IMR-90 (cell line): ENCODE measurements around the gene MAOA. TPM values are rescaled to one million over a fixed set of nuclear protein-coding genes. Genes with fewer than 3 reads are reported as not detected.

ENCODE experiments used
- ATAC-seq: fragments of 200-7000 bp; cut with Tn5 transposase; 2 replicates; pipeline ENCODE4 v1.9.1; 2020; ENCODE audit warnings: low read depth, mild to moderate bottlenecking, moderate library complexity
- BruUV-seq: library from RNA; stranded (reverse); fragments of 400-500 nt; replicated peaks from 2 replicates; lab custom pipeline; 2021; lab: Mats Ljungman, UMichigan
- CTCF ChIA-PET: fragments of 300-600 bp; formaldehyde crosslinking; extraction: SDS; loops from one replicate; lab custom pipeline; 2021; ENCODE audit warnings: antibody characterized with exemption; lab: Yijun Ruan, JAX
- POLR2A ChIA-PET: fragments of 300-600 bp; sonication (Branson Sonifier 250); formaldehyde crosslinking; loops from one replicate; lab custom pipeline; 2022; ENCODE audit warnings: antibody characterized with exemption; ENCODE audit not compliant: unreplicated experiment; lab: Charles Lee
- DNase-seq: peaks from one replicate; pipeline ENCODE4 v3.0.0; 2013
- H2AFZ ChIP-seq: replicated peaks from 2 replicates; pipeline ENCODE3; 2013; ENCODE audit warnings: low read length, mild to moderate bottlenecking; ENCODE audit not compliant: poor library complexity
- H2AK5ac ChIP-seq: 2 replicates; pipeline ENCODE4 v1.6.1; 2013; ENCODE audit warnings: low read depth, low read length, inconsistent platforms
- H2AK9ac ChIP-seq: replicated peaks from 2 replicates; pipeline ENCODE3; 2013; ENCODE audit warnings: mild to moderate bottlenecking, low read depth, low read length, moderate library complexity; ENCODE audit not compliant: poor library complexity
- H2BK120ac ChIP-seq: 2 replicates; pipeline ENCODE4 v1.6.1; 2013; ENCODE audit warnings: low read depth, low read length, inconsistent platforms
- H2BK15ac ChIP-seq: 3 replicates; pipeline ENCODE4 v1.6.1; 2013; ENCODE audit warnings: low read depth, low read length, inconsistent platforms
- H2BK20ac ChIP-seq: 2 replicates; pipeline ENCODE4 v1.6.1; 2013; ENCODE audit warnings: low read depth, mild to moderate bottlenecking, inconsistent platforms, low read length, moderate library complexity
- H2BK5ac ChIP-seq: 2 replicates; pipeline ENCODE4 v1.6.1; 2013; ENCODE audit warnings: mild to moderate bottlenecking, low read depth, low read length, inconsistent platforms; ENCODE audit not compliant: poor library complexity, severe bottlenecking
- H3K14ac ChIP-seq: replicated peaks from 2 replicates; pipeline ENCODE4 v1.6.1; 2013; ENCODE audit warnings: low read depth, low read length, inconsistent platforms
- H3K18ac ChIP-seq: 2 replicates; pipeline ENCODE4 v1.6.1; 2013; ENCODE audit warnings: low read depth, low read length, control low read depth
- H3K23ac ChIP-seq: 2 replicates; pipeline ENCODE4 v1.6.1; 2013; ENCODE audit warnings: low read depth, low read length, inconsistent platforms
- H3K27ac ChIP-seq: 2 replicates; pipeline ENCODE4 v1.5.1; 2013; ENCODE audit warnings: mild to moderate bottlenecking, control low read depth, low read length; ENCODE audit not compliant: insufficient read depth
- H3K27me3 ChIP-seq: 2 replicates; pipeline ENCODE4 v1.6.1; 2013; ENCODE audit warnings: low read length; ENCODE audit not compliant: control insufficient read depth, insufficient read depth
- H3K36me3 ChIP-seq: 2 replicates; pipeline ENCODE4 v1.6.1; 2013; ENCODE audit warnings: low read length, mixed read lengths; ENCODE audit not compliant: control insufficient read depth, insufficient read depth
- H3K4ac ChIP-seq: 2 replicates; pipeline ENCODE4 v1.6.1; 2013; ENCODE audit warnings: low read depth, low read length, inconsistent platforms
- H3K4me1 ChIP-seq: 2 replicates; pipeline ENCODE4 v1.6.1; 2013; ENCODE audit warnings: low read length, mixed read lengths; ENCODE audit not compliant: control insufficient read depth, insufficient read depth
- H3K4me2 ChIP-seq: 2 replicates; pipeline ENCODE4 v1.6.1; 2013; ENCODE audit warnings: low read depth, mild to moderate bottlenecking, control low read depth, low read length, moderate library complexity
- H3K4me3 ChIP-seq: 2 replicates; pipeline ENCODE4 v1.5.1; 2013; ENCODE audit warnings: low read depth, mild to moderate bottlenecking, control low read depth, low read length, moderate library complexity; ENCODE audit not compliant: insufficient read depth
- H3K56ac ChIP-seq: 2 replicates; pipeline ENCODE4 v1.6.1; 2013; ENCODE audit warnings: low read length, inconsistent platforms; ENCODE audit not compliant: insufficient read depth; ENCODE audit errors: extremely low read depth
- H3K79me1 ChIP-seq, 2 experiments: 2 replicates each; pipeline ENCODE4 v1.6.1; 2013; ENCODE audit warnings: low read length in 2 of 2, inconsistent platforms in 1 of 2, low read depth in 1 of 2
- H3K9ac ChIP-seq: 2 replicates; pipeline ENCODE4 v1.6.1; 2013; ENCODE audit warnings: low read depth, low read length, control low read depth
- H3K9me1 ChIP-seq: 2 replicates; pipeline ENCODE4 v1.6.1; 2013; ENCODE audit warnings: low read length, inconsistent platforms; ENCODE audit not compliant: insufficient read depth
- H3K9me3 ChIP-seq: 2 replicates; pipeline ENCODE4 v1.6.1; 2013; ENCODE audit warnings: low read length; ENCODE audit not compliant: control insufficient read depth, insufficient read depth
- H4K20me1 ChIP-seq: 2 replicates; pipeline ENCODE4 v1.6.1; 2013; ENCODE audit warnings: low read length, inconsistent platforms; ENCODE audit not compliant: insufficient read depth
- H4K5ac ChIP-seq: 2 replicates; pipeline ENCODE4 v1.6.1; 2013; ENCODE audit warnings: mild to moderate bottlenecking, low read depth, low read length, control low read depth
- H4K8ac ChIP-seq, 2 experiments: 2 replicates each; pipeline ENCODE4 v1.6.1; 2013; ENCODE audit warnings: low read depth in 2 of 2, low read length in 2 of 2, control low read depth in 1 of 2, inconsistent platforms in 1 of 2
- H4K91ac ChIP-seq: 2 replicates; pipeline ENCODE4 v1.6.1; 2013; ENCODE audit warnings: low read depth, low read length, inconsistent platforms; ENCODE audit not compliant: insufficient read depth
- BHLHE40 ChIP-seq: fragments of 150-350 bp; IDR thresholded peaks from 2 replicates; pipeline ENCODE4 v1.6.1; 2016; ENCODE audit warnings: mild to moderate bottlenecking, low read depth, low read length
- CEBPB ChIP-seq: IDR thresholded peaks from 2 replicates; pipeline ENCODE4 v1.6.1; 2012; ENCODE audit warnings: low read depth, low read length, improper control_type of control experiment
- CHD1 ChIP-seq: IDR thresholded peaks from 2 replicates; pipeline ENCODE4 v1.6.1; 2012; ENCODE audit warnings: low read depth, low read length, improper control_type of control experiment
- FOS ChIP-seq: fragments of 150-350 bp; IDR thresholded peaks from 2 replicates; pipeline ENCODE4 v1.6.1; 2016; ENCODE audit warnings: low read depth, low read length
- MAZ ChIP-seq: IDR thresholded peaks from 2 replicates; pipeline ENCODE4 v1.6.1; 2012; ENCODE audit warnings: low read depth, mild to moderate bottlenecking, low read length, improper control_type of control experiment, moderate library complexity, borderline replicate concordance
- MXI1 ChIP-seq: IDR thresholded peaks from 2 replicates; pipeline ENCODE4 v1.6.1; 2012; ENCODE audit warnings: low read depth, mild to moderate bottlenecking, low read length, moderate library complexity, borderline replicate concordance
- NFE2L2 ChIP-seq: fragments of 150-350 bp; IDR thresholded peaks from 2 replicates; pipeline ENCODE4 v1.6.1; 2016; ENCODE audit warnings: low read depth, mild to moderate bottlenecking, low read length
- POLR2A ChIP-seq: IDR thresholded peaks from 2 replicates; pipeline ENCODE4 v1.6.1; 2012; ENCODE audit warnings: mild to moderate bottlenecking, low read depth, low read length
- RAD21 ChIP-seq: IDR thresholded peaks from 2 replicates; pipeline ENCODE4 v1.6.1; 2012; ENCODE audit warnings: low read length, improper control_type of control experiment
- RCOR1 ChIP-seq: IDR thresholded peaks from 2 replicates; pipeline ENCODE4 v1.6.1; 2012; ENCODE audit warnings: mild to moderate bottlenecking, low read length, improper control_type of control experiment; ENCODE audit not compliant: insufficient replicate concordance
- RFX5 ChIP-seq: IDR thresholded peaks from 2 replicates; pipeline ENCODE4 v1.8.0; 2012; ENCODE audit warnings: low read depth, mild to moderate bottlenecking, low read length, moderate library complexity
- SMC3 ChIP-seq: fragments of 150-350 bp; IDR thresholded peaks from 2 replicates; pipeline ENCODE4 v1.6.1; 2016; ENCODE audit warnings: low read depth, mild to moderate bottlenecking, antibody characterized with exemption, low read length, moderate library complexity
- USF2 ChIP-seq: fragments of 150-350 bp; IDR thresholded peaks from 2 replicates; pipeline ENCODE4 v1.6.1; 2017; ENCODE audit warnings: mild to moderate bottlenecking, antibody characterized with exemption, low read length, low read depth
- WGBS, 2 experiments: methylation state at CpG; one replicate each; pipeline versions ENCODE4 v1.1.5 to v1.1.7; 2013; ENCODE audit warnings: missing lambda C conversion rate in 2 of 2; ENCODE audit not compliant: insufficient read length in 1 of 2; ENCODE audit errors: extremely low coverage in 2 of 2; 5-methylcytosine and 5-hydroxymethylcytosine counted together
- dilution Hi-C: fragments of 300-500 bp; cut with HindIII; formaldehyde crosslinking; loops from one replicate; pipeline ENCODE4 v1.14.3; 2018; ENCODE audit warnings: low sequenced_read_pairs; ENCODE audit not compliant: unreplicated experiment
- in situ Hi-C: fragments of 300-500 bp; cut with MboI; formaldehyde crosslinking; loops from 3 replicates; pipeline ENCODE4 v1.14.3; 2019; ENCODE audit warnings: low sequenced_read_pairs, inconsistent platforms, mixed read lengths
- intact Hi-C: fragments of 100-400 bp; cut with micrococcal nuclease; formaldehyde crosslinking; loops from 2 replicates; pipeline ENCODE4 v1.10.0; 2022
- polyA plus RNA-seq, 3 experiments: library from polyadenylated mRNA; depleted of rRNA; stranded (reverse); fragments of >200 nt; gene quantifications; 2 replicates each; pipeline ENCODE4 v1.2.3, GENCODE V29; 2012; ENCODE audit warnings: low replicate concordance in 1 of 3
- total RNA-seq: library from RNA; depleted of rRNA; stranded (reverse); fragments of >200 nt; gene quantifications from 2 replicates; pipeline ENCODE4 v1.2.3, GENCODE V29; 2012
- TF ChIP-seq, protein P1 (sequence below): conservative IDR thresholded peaks from 2 replicates; pipeline ENCODE4 v1.5.1; 2012; ENCODE audit warnings: mild to moderate bottlenecking, low read depth, low read length, improper control_type of control experiment

MAOA gene
- total and polyA plus RNA-seq, 2 of the 4 experiments (the other 2 are of a cell fraction) = 0.14 to 0.36 TPM

GRCh38 chrX:43655151-43656004 lies 721 bp upstream of the MAOA start:
- Histone ChIP-seq H3K4me1 (no peaks in the 10 kb centered on the region), H2BK120ac (no peak overlapping the region), H3K9me3 (peaks cover 2% of the 10 kb centered on the region; the same call in 1 of the 2 replicates), H3K4me3 (peak overlapping the region; percentile 50), H2BK20ac (no peak overlapping the region), H2AFZ (peak overlapping the region; percentile 77), H4K20me1 (no peaks in the 10 kb centered on the region), H3K4me2 (peak overlapping the region; percentile 82), H3K56ac (no peak overlapping the region), H3K9me1 (no peaks in the 10 kb centered on the region), H3K27ac (no peak overlapping the region), H4K8ac (no peak overlapping the region), H3K36me3 (no peaks in the 10 kb centered on the region), H3K4ac (no peak overlapping the region), H2AK9ac (no peak overlapping the region), H3K23ac (no peak overlapping the region), H4K5ac (no peak overlapping the region), H4K91ac (no peak overlapping the region), H3K27me3 (peaks cover 2% of the 10 kb centered on the region), H3K18ac (no peak overlapping the region), H2AK5ac (no peak overlapping the region), H3K79me1 (no peaks in the 10 kb centered on the region), H2BK15ac (no peak overlapping the region), H3K14ac (no peak overlapping the region), H3K9ac (0 out of 2 replicates have a peak overlapping the region, but pooled peaks have one; percentile 36), H2BK5ac (no peak overlapping the region)
- peak; percentile 47 for ATAC-seq
- BruUV-seq = no TSS peak
- POLR2A ChIA-PET = interaction anchor here (0.5 kb wide), 1 partner anchor 22 kb away, joined by 3 read pairs; no protein-coding TSS in a partner anchor
- 51% methylated on average over 37 of the region's 51 CpGs; no CpG with 5 or more reads in 1 of the 2 experiments for WGBS, 2 experiments
- DNase-seq = peak; percentile 3
- intact Hi-C loops (loop anchor here (2.0 kb wide), 2 partner anchors 93 to 95 kb away; no protein-coding TSS in a partner anchor), in situ Hi-C loops (no loop called here), dilution Hi-C loops (no loop called here)
- CTCF ChIA-PET = interaction anchor here (0.6 kb wide), 1 partner anchor 108 kb away, joined by 3 read pairs; no protein-coding TSS in a partner anchor
- TF ChIP-seq FOS = no peak
- no peak for TF ChIP-seq MXI1
- TF ChIP-seq SMC3 = no peak
- TF ChIP-seq BHLHE40 = no peak
- TF ChIP-seq RAD21 = no peak
- no peak for TF ChIP-seq CHD1
- TF ChIP-seq, protein P1, sequence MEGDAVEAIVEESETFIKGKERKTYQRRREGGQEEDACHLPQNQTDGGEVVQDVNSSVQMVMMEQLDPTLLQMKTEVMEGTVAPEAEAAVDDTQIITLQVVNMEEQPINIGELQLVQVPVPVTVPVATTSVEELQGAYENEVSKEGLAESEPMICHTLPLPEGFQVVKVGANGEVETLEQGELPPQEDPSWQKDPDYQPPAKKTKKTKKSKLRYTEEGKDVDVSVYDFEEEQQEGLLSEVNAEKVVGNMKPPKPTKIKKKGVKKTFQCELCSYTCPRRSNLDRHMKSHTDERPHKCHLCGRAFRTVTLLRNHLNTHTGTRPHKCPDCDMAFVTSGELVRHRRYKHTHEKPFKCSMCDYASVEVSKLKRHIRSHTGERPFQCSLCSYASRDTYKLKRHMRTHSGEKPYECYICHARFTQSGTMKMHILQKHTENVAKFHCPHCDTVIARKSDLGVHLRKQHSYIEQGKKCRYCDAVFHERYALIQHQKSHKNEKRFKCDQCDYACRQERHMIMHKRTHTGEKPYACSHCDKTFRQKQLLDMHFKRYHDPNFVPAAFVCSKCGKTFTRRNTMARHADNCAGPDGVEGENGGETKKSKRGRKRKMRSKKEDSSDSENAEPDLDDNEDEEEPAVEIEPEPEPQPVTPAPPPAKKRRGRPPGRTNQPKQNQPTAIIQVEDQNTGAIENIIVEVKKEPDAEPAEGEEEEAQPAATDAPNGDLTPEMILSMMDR = no peak
- TF ChIP-seq RCOR1 = no peak
- TF ChIP-seq CEBPB = no peak
- no peak for TF ChIP-seq POLR2A
- no peak for TF ChIP-seq RFX5
- TF ChIP-seq MAZ = no peak
- TF ChIP-seq USF2 = no peak
- no peak for TF ChIP-seq NFE2L2
